ENCODE results near the gene KLC1. TPM values are rescaled to one million over a fixed set of nuclear protein-coding genes. Genes with fewer than 3 reads are reported as not detected.

Gene KLC1
- total RNA-seq, 3 donors from 2014 or later (not counting 1 experiment from before 2014, with no cell fraction given) = 144 to 200 (median 178) TPM

- H3K27me3 ChIP-seq (ENCODE audit: control insufficient read depth, insufficient read depth, low read length) = no peaks in the 10 kb centered on the region
- ATAC-seq = no peak
- H3K4me3 ChIP-seq (ENCODE audit: low read length) = no peak overlapping the region
- Mint-ChIP-seq H3K27me3 (ENCODE audit: low read depth in 2 of 2) (no peaks in the 10 kb centered on the region), H3K4me1 (no peaks in the 10 kb centered on the region), H3K4me3 (no peak overlapping the region), H3K9me3 (no peaks in the 10 kb centered on the region), H3K36me3 (peaks cover 6% of the 10 kb centered on the region), H3K27ac (no peak overlapping the region)
- peaks cover 9% of the 10 kb centered on the region for H3K36me3 ChIP-seq (ENCODE audit: control insufficient read depth, insufficient read depth, low read length)
- no peak overlapping the region for H3K27ac ChIP-seq (ENCODE audit: low read length)
- DNase-seq = no peak
- H3K4me1 ChIP-seq (ENCODE audit: control insufficient read depth, insufficient read depth, low read length) = peaks cover 11% of the 10 kb centered on the region
- TF ChIP-seq, protein P1, sequence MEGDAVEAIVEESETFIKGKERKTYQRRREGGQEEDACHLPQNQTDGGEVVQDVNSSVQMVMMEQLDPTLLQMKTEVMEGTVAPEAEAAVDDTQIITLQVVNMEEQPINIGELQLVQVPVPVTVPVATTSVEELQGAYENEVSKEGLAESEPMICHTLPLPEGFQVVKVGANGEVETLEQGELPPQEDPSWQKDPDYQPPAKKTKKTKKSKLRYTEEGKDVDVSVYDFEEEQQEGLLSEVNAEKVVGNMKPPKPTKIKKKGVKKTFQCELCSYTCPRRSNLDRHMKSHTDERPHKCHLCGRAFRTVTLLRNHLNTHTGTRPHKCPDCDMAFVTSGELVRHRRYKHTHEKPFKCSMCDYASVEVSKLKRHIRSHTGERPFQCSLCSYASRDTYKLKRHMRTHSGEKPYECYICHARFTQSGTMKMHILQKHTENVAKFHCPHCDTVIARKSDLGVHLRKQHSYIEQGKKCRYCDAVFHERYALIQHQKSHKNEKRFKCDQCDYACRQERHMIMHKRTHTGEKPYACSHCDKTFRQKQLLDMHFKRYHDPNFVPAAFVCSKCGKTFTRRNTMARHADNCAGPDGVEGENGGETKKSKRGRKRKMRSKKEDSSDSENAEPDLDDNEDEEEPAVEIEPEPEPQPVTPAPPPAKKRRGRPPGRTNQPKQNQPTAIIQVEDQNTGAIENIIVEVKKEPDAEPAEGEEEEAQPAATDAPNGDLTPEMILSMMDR (IDR thresholded peaks at IDR 0.05) = no peak
- intact Hi-C loops (cut with micrococcal nuclease) = no loop called here
- H3K9me3 ChIP-seq (ENCODE audit: control insufficient read depth, insufficient read depth, low read length) = no peaks in the 10 kb centered on the region
- WGBS (ENCODE audit: insufficient coverage) = 87% methylated on average over 3 of the region's 5 CpGs
These were observed 120.8 kb downstream of the KLC1 start for GRCh38 chr14:103749860-103750259.

Other genes starting within 250 kb of the KLC1 start
- gene MARK3, start 243.8 kb upstream of the KLC1 start, total RNA-seq = 100 to 1,000 TPM; 138 to 167 (median 152) TPM
- 10 to 100 TPM in 1 of 3 donors, 1 to 10 TPM in 2; 4.0 to 37.4 (median 9.0) TPM for gene CKB, start 106.4 kb upstream of the KLC1 start, total RNA-seq
- 1 to 10 TPM; 8.1 to 9.4 (median 9.1) TPM for gene TRMT61A, start 100.0 kb upstream of the KLC1 start, total RNA-seq
- gene BAG5, start 66.6 kb upstream of the KLC1 start, total RNA-seq = 10 to 100 TPM; 36.1 to 48.0 (median 47.0) TPM
- 10 to 100 TPM; 22.2 to 32.0 (median 24.9) TPM for gene COA8, start 66.3 kb upstream of the KLC1 start, total RNA-seq
- 10 to 100 TPM; 11.6 to 12.8 (median 12.7) TPM for gene XRCC3, start 86.2 kb downstream of the KLC1 start, total RNA-seq
- 10 to 100 TPM in 1 of 3 donors, 1 to 10 TPM in 2; 5.9 to 10.7 (median 8.5) TPM for gene ZFYVE21, start 86.6 kb downstream of the KLC1 start, total RNA-seq
- 10 to 100 TPM; 26.5 to 35.5 (median 31.7) TPM for gene PPP1R13B, start 218.4 kb downstream of the KLC1 start, total RNA-seq